ENCODE results near the gene KRT71.

DNA sequence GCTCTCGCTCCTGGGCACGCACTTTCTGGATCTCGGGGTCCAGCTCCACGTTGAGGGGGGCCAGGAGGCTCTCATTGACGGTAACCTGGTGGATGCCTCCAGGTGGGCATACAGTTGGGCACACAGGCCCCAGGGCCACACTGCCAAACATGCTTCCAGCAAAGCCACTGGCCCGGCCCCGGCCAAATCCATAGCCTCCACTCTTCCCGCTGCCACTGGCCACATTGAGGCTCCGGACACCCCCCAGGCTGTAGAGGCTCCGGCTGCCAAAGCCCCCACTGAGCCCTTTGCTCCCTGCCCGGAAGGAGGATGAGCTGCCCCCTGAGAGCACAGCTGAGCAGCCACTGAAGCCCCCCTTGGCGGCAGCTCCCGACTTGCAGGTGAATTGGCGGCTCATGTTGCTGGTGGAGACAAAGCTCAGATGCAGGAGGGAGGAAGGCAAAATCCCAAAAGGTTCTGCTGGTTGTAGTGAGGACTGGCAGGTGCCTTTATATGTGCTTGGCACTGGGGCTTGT is at the start of gene KRT71:
- TF ChIP-seq, protein P1, sequence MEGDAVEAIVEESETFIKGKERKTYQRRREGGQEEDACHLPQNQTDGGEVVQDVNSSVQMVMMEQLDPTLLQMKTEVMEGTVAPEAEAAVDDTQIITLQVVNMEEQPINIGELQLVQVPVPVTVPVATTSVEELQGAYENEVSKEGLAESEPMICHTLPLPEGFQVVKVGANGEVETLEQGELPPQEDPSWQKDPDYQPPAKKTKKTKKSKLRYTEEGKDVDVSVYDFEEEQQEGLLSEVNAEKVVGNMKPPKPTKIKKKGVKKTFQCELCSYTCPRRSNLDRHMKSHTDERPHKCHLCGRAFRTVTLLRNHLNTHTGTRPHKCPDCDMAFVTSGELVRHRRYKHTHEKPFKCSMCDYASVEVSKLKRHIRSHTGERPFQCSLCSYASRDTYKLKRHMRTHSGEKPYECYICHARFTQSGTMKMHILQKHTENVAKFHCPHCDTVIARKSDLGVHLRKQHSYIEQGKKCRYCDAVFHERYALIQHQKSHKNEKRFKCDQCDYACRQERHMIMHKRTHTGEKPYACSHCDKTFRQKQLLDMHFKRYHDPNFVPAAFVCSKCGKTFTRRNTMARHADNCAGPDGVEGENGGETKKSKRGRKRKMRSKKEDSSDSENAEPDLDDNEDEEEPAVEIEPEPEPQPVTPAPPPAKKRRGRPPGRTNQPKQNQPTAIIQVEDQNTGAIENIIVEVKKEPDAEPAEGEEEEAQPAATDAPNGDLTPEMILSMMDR (IDR thresholded peaks at IDR 0.05): no peak
- TF ChIP-seq POLR2A (IDR thresholded peaks at IDR 0.05): no peak
- no peak for TF ChIP-seq EP300 (IDR thresholded peaks at IDR 0.05)
